Smooth muscle cell (in vitro differentiated cells): ENCODE results near the gene ANKRD28. TPM values are rescaled to one million over a fixed set of nuclear protein-coding genes. Genes with fewer than 3 reads are reported as not detected.

Experiments used
- DNase-seq: peaks from one replicate; lab custom pipeline; 2025; ENCODE audit not compliant: unreplicated experiment; lab: John Stamatoyannopoulos, UW
- H2AFZ ChIP-seq: fragments of 200-600 bp; sonication (generic); 2 replicates; pipeline ENCODE4 v1.6.0; 2016; ENCODE audit warnings: antibody characterized with exemption, low read depth, mild to moderate bottlenecking
- H3F3A ChIP-seq: fragments of 200-600 bp; sonication (generic); 2 replicates; pipeline ENCODE4 v1.6.0; 2017; ENCODE audit warnings: antibody characterized with exemption, low read depth
- H3K27ac ChIP-seq: fragments of 200-600 bp; sonication (generic); 2 replicates; pipeline ENCODE4 v1.5.1; 2016; ENCODE audit warnings: low read depth, mild to moderate bottlenecking
- H3K27me3 ChIP-seq: fragments of 200-600 bp; sonication (generic); 2 replicates; pipeline ENCODE4 v1.6.1; 2016; ENCODE audit warnings: low read depth, mild to moderate bottlenecking
- H3K36me3 ChIP-seq: fragments of 200-600 bp; sonication (generic); 2 replicates; pipeline ENCODE4 v1.5.1; 2016; ENCODE audit warnings: low read depth
- H3K4me1 ChIP-seq: fragments of 200-600 bp; sonication (generic); 2 replicates; pipeline ENCODE4 v1.5.1; 2016; ENCODE audit warnings: low read depth
- H3K4me2 ChIP-seq: fragments of 200-600 bp; sonication (generic); 2 replicates; pipeline ENCODE4 v1.6.0; 2016; ENCODE audit warnings: mild to moderate bottlenecking
- H3K4me3 ChIP-seq: fragments of 200-600 bp; sonication (generic); 2 replicates; pipeline ENCODE4 v1.5.1; 2016; ENCODE audit warnings: mild to moderate bottlenecking
- H3K79me2 ChIP-seq: fragments of 200-600 bp; sonication (generic); 2 replicates; pipeline ENCODE4 v1.6.0; 2016; ENCODE audit warnings: low read depth, mild to moderate bottlenecking
- H3K9ac ChIP-seq: fragments of 200-600 bp; sonication (generic); 2 replicates; pipeline ENCODE4 v1.6.0; 2016; ENCODE audit warnings: low read depth
- H3K9me3 ChIP-seq: fragments of 200-600 bp; sonication (generic); replicated peaks from 2 replicates; pipeline ENCODE4 v1.5.1; 2016; ENCODE audit warnings: low read depth
- H4K20me1 ChIP-seq: fragments of 200-600 bp; sonication (generic); 2 replicates; pipeline ENCODE4 v1.6.0; 2016; ENCODE audit warnings: low read depth
- CTCF ChIP-seq: fragments of 200-600 bp; sonication (generic); IDR thresholded peaks from 2 replicates; pipeline ENCODE4 v1.5.1; 2017; ENCODE audit warnings: borderline replicate concordance, mild to moderate bottlenecking, antibody characterized with exemption; ENCODE audit not compliant: insufficient read depth, poor library complexity, severe bottlenecking
- WGBS: methylation state at CpG from one replicate; pipeline ENCODE4 v1.1.7; 2016; ENCODE audit warnings: low lambda C conversion rate; 5-methylcytosine and 5-hydroxymethylcytosine counted together
- polyA plus RNA-seq: library from polyadenylated mRNA; unstranded; fragments of >200 nt; fragmentation: Nextera tagmentation; extraction: Ambion mirVana; gene quantifications from 2 replicates; pipeline ENCODE4 v1.2.1, GENCODE V29; 2016
- total RNA-seq: library from RNA; depleted of rRNA; stranded (reverse); fragments of >200 nt; gene quantifications from 2 replicates; pipeline ENCODE4 v1.2.3, GENCODE V29; 2014

Gene ANKRD28
- total RNA-seq (35.7 and 47.3 TPM in 2 replicates), polyA plus RNA-seq (8.6 and 11.8 TPM in 2 replicates)

GRCh38 chr3:15797642-15798303 is at the start of gene ANKRD28:
ANKRD28 (minus strand) TSS chr3:15797979; CDS start chr3:15796521, 1,458 bp downstream.
- Histone ChIP-seq H3K9me3 (no peaks in the 10 kb centered on the region), H3K4me2 (peak within 1 kb of the TSS; percentile 98), H4K20me1 (no peaks in the 10 kb centered on the region), H3K9ac (peak within 1 kb of the TSS; percentile 96), H3F3A (peaks cover 10% of the 10 kb centered on the region), H3K4me1 (peaks cover 60% of the 10 kb centered on the region), H3K36me3 (no peaks in the 10 kb centered on the region), H3K27me3 (no peaks in the 10 kb centered on the region), H3K27ac (peak within 1 kb of the TSS; percentile 99), H3K79me2 (peaks cover 50% of the 10 kb centered on the region), H2AFZ (no peak within 1 kb of the TSS), H3K4me3 (peak within 1 kb of the TSS; percentile 54)
- 2% methylated on average over 6 of the region's 6 CpGs for WGBS
- no peak for TF ChIP-seq CTCF
- no peak for DNase-seq

GRCh38 chr3:15847239-15847638 is 49.5 kb upstream of the ANKRD28 start:
- H3K79me2 ChIP-seq = peaks cover 21% of the 10 kb centered on the region
- DNase-seq = no peak
- TF ChIP-seq CTCF = no peak

GRCh38 chr3:15846606-15847005 is 48.8 kb upstream of the ANKRD28 start:
- no peak for TF ChIP-seq CTCF
- no peak overlapping the region for H3K27ac ChIP-seq
- no peak for DNase-seq
- no peaks in the 10 kb centered on the region for H3K27me3 ChIP-seq
- peaks cover 9% of the 10 kb centered on the region for H4K20me1 ChIP-seq
- peaks cover 4% of the 10 kb centered on the region for H3K4me1 ChIP-seq
- H3F3A ChIP-seq = no peaks in the 10 kb centered on the region
- H3K4me2 ChIP-seq = no peak overlapping the region
- no peak overlapping the region for H3K9ac ChIP-seq
- no peak overlapping the region for H3K4me3 ChIP-seq
- H3K79me2 ChIP-seq = peaks cover 19% of the 10 kb centered on the region
- no peaks in the 10 kb centered on the region for H3K9me3 ChIP-seq
- no peaks in the 10 kb centered on the region for H3K36me3 ChIP-seq
- no peak overlapping the region for H2AFZ ChIP-seq

More at GRCh38 chr3:15847239-15847638, 49.5 kb upstream of the ANKRD28 start:
- H3K9me3 ChIP-seq = no peaks in the 10 kb centered on the region
- H3K9ac ChIP-seq = no peak overlapping the region
- peaks cover 4% of the 10 kb centered on the region for H3K4me1 ChIP-seq
- no peaks in the 10 kb centered on the region for H3K36me3 ChIP-seq
- H3K4me2 ChIP-seq = no peak overlapping the region
- H4K20me1 ChIP-seq = peaks cover 9% of the 10 kb centered on the region
- H2AFZ ChIP-seq = no peak overlapping the region
- H3K27me3 ChIP-seq = no peaks in the 10 kb centered on the region
- H3K4me3 ChIP-seq = no peak overlapping the region
- H3F3A ChIP-seq = no peaks in the 10 kb centered on the region
- no peak overlapping the region for H3K27ac ChIP-seq

- Histone ChIP-seq H4K20me1 (peaks cover 9% of the 10 kb centered on the region), H3K27me3 (no peaks in the 10 kb centered on the region), H3K27ac (no peak overlapping the region), H3K4me2 (no peak overlapping the region), H3K4me1 (peaks cover 4% of the 10 kb centered on the region), H2AFZ (no peak overlapping the region), H3K9me3 (no peaks in the 10 kb centered on the region), H3K79me2 (peaks cover 23% of the 10 kb centered on the region), H3K9ac (no peak overlapping the region), H3K4me3 (no peak overlapping the region), H3F3A (no peaks in the 10 kb centered on the region), H3K36me3 (no peaks in the 10 kb centered on the region)
- WGBS = 82% methylated on average over 3 of the region's 3 CpGs
- no peak for TF ChIP-seq CTCF
- no peak for DNase-seq
These were observed 47.7 kb upstream of the ANKRD28 start for GRCh38 chr3:15845475-15845874.
